ENCODE data around the gene ADAMTS17.

ADAMTS17 gene

GRCh38 chr15:100200287-100200880 lies 141.4 kb downstream of the ADAMTS17 start:
- no peak for DNase-seq (ENCODE audit: low read depth)
- no peak overlapping the region for H3K4me3 ChIP-seq (ENCODE audit: low read length)
- no peak for TF ChIP-seq CTCF (conservative IDR thresholded peaks at IDR 0.05; ENCODE audit: low read length)

GRCh38 chr15:100199711-100200286 lies 142.0 kb downstream of the ADAMTS17 start:
- no peak for DNase-seq (ENCODE audit: low read depth)
- no peak for TF ChIP-seq CTCF (conservative IDR thresholded peaks at IDR 0.05; ENCODE audit: low read length)
- no peak overlapping the region for H3K4me3 ChIP-seq (ENCODE audit: low read length)

- DNase-seq (ENCODE audit: low read depth): no peak
- no peak for TF ChIP-seq CTCF (conservative IDR thresholded peaks at IDR 0.05; ENCODE audit: low read length)
- H3K4me3 ChIP-seq (ENCODE audit: low read length): no peak overlapping the region
Observed at GRCh38 chr15:100198442-100198841, 143.3 kb downstream of the ADAMTS17 start.

- no peak overlapping the region for H3K4me3 ChIP-seq (ENCODE audit: low read length)
- no peak for DNase-seq (ENCODE audit: low read depth)
- no peak for TF ChIP-seq CTCF (conservative IDR thresholded peaks at IDR 0.05; ENCODE audit: low read length)
Observed at GRCh38 chr15:100196326-100197058, 145.3 kb downstream of the ADAMTS17 start.

GRCh38 chr15:100194996-100195395 lies 146.8 kb downstream of the ADAMTS17 start:
- no peak overlapping the region for H3K4me3 ChIP-seq (ENCODE audit: low read length)
- DNase-seq (ENCODE audit: low read depth): no peak
- TF ChIP-seq CTCF (conservative IDR thresholded peaks at IDR 0.05; ENCODE audit: low read length): no peak

- H3K4me3 ChIP-seq (ENCODE audit: low read length): no peak overlapping the region
- no peak for TF ChIP-seq CTCF (conservative IDR thresholded peaks at IDR 0.05; ENCODE audit: low read length)
- no peak for DNase-seq (ENCODE audit: low read depth)
Observed at GRCh38 chr15:100193277-100193860, 148.4 kb downstream of the ADAMTS17 start.
